NCI-H774 (cell line): ENCODE results near the gene TRPC6.

Source experiments
- DNase-seq: peaks from one replicate; lab custom pipeline; 2025; lab: John Stamatoyannopoulos, UW

The TRPC6 gene

GRCh38 chr11:101583251-101584128, at the start of gene TRPC6:
Gene TRPC6 (minus strand): TSS chr11:101584007. CDS start chr11:101583503, 504 bp downstream.
- DNase-seq: no peak

GRCh38 chr11:101620026-101620425, 36.2 kb upstream of the TRPC6 start:
- DNase-seq: no peak

- DNase-seq: no peak
Measured at GRCh38 chr11:101618709-101619108, 34.9 kb upstream of the TRPC6 start.

GRCh38 chr11:101617735-101618332, 34.0 kb upstream of the TRPC6 start:
- DNase-seq: no peak

GRCh38 chr11:101612481-101612880, 28.7 kb upstream of the TRPC6 start:
- DNase-seq: no peak

- DNase-seq: no peak
Measured at GRCh38 chr11:101600924-101601323, 17.1 kb upstream of the TRPC6 start.

GRCh38 chr11:101586965-101587364, 3.2 kb upstream of the TRPC6 start:
- no peak for DNase-seq

- DNase-seq: no peak
Measured at GRCh38 chr11:101584655-101585054, 848 bp upstream of the TRPC6 start.

GRCh38 chr11:101584129-101584515, 315 bp upstream of the TRPC6 start:
- no peak for DNase-seq

- DNase-seq: no peak
Measured at GRCh38 chr11:101582989-101583250, 887 bp downstream of the TRPC6 start.

GRCh38 chr11:101582236-101582988, 1.4 kb downstream of the TRPC6 start:
- no peak for DNase-seq

GRCh38 chr11:101577461-101577860, 6.3 kb downstream of the TRPC6 start:
- no peak for DNase-seq

- no peak for DNase-seq
Measured at GRCh38 chr11:101576456-101576855, 7.4 kb downstream of the TRPC6 start.

- no peak for DNase-seq
Measured at GRCh38 chr11:101574886-101575285, 8.9 kb downstream of the TRPC6 start.

- DNase-seq: no peak
Measured at GRCh38 chr11:101567071-101567470, 16.7 kb downstream of the TRPC6 start.

GRCh38 chr11:101566626-101567025, 17.2 kb downstream of the TRPC6 start:
- DNase-seq: no peak

- DNase-seq: no peak
Measured at GRCh38 chr11:101563166-101563565, 20.6 kb downstream of the TRPC6 start.

- DNase-seq: no peak
Measured at GRCh38 chr11:101555366-101555765, 28.4 kb downstream of the TRPC6 start.

GRCh38 chr11:101553891-101554292, 29.9 kb downstream of the TRPC6 start:
- no peak for DNase-seq

GRCh38 chr11:101552888-101553287, 30.9 kb downstream of the TRPC6 start:
- DNase-seq: no peak

GRCh38 chr11:101528541-101528940, 55.3 kb downstream of the TRPC6 start:
- DNase-seq: no peak

GRCh38 chr11:101523634-101524260, 60.1 kb downstream of the TRPC6 start:
- no peak for DNase-seq

- no peak for DNase-seq
Measured at GRCh38 chr11:101523193-101523592, 60.6 kb downstream of the TRPC6 start.
